ENCODE results near the gene BCAS3.
"Not testable (repeated sequence)": the region's sequence is repeated elsewhere in the genome, so short reads cannot be mapped to it uniquely, and the experiment has no call there.

Gene BCAS3

DNA sequence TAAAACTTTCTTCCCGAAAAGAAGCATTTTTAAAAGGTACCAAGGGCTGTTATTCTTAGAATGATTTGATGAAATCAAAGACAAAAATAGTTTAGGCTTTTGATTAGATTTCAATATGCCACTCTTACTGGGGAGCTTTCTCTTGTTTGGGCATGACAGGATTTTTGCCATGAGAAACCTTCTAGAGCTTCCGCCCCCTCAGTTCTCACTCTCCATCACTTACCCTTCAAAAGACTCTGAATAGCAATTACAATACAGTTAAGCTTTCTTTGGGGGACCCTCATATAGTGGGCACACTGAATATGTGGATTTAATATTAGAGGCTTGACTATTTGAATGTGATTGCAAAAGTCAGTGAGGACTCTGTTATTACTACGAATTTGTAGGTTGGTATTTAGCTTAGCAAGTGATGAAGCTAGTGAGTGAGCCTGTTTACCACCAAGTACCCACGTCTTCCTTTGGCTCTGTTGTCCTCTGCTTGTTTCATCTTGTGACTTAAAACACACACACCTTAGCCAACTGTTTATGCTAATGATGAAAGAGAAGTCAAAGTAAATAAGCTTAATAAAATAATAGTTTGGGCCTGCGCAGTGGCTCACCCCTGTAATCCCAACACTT, 563.3 kb downstream of the BCAS3 start:
- DNase-seq: no peak

DNA sequence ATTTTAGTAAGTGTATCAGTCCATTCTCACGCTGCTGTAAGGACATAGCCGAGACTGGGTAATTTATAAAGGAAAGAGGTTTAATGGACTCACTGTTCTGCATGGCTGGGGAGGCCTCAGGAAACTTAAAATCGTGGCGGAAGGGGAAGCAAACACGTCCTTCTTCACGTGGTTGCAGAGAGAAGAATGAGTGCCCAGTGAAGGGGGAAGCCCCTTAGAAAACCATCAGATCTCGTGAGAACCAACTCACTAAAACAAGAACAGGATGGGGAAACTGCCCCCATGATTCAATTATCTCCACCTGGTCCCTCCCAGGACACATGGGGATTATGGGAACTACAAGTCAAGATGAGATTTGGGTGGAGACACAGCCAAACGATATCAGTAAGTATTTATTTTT, 567.3 kb downstream of the BCAS3 start:
- not testable (repeated sequence) for DNase-seq

DNA sequence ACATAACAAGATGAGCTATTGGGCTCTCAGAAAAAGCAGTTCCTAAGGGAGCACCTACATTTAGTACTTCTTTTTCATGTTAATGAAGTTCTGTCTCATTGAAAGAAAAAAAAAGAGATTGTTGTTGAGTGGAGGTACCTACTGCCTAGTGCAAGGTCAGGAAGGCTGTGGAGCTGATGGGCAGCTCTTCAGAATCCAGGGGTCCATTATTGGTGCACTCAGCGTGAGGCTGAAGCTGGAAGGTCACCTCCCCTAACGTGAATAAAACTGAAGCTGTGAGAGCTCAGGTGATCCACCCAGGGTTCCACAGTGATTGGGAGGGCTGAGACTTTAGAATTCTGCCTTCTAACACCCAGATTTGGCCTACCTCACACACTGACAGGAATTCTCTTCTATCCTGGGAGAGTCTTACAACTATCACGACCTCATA, 568.1 kb downstream of the BCAS3 start:
- no peak for DNase-seq

DNA sequence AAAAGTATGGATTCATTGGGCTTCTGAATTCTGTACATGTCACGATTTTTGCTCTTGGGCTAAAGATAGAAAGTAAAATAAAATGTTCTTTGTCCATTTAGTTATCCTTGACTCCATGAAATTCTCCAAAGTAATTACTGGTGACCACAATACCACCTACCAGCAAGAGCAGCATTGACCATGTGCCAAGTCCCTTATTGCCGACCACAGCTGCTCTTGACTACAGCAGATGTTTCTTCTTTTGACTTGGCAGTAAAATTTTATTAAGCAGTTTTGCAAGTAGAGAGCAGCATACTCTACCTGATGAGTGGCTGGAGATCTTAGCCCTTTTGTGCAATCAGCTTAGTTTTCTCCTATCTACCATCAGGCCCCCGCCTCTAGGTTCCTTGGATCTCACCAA, 569.8 kb downstream of the BCAS3 start:
- no peak for DNase-seq

DNA sequence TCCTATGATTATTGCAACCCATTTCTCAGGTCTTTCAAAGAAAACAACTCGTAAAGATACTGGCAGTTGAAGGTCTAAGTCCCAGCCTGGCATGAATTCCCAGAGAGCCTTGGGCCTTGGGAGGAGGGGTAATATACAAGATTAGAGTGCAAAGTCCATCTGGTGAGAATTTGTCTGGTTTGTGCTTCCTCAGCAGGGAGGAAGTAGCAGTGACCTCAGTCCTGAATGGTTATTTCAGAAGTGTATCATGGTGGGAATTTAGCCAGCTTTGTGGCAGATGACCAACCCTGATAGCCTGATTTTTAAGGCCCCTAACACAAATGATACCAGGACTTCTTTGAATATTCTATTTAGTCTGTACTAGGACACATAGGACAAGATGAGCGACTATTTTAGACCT, 570.7 kb downstream of the BCAS3 start:
- DNase-seq: no peak

DNA sequence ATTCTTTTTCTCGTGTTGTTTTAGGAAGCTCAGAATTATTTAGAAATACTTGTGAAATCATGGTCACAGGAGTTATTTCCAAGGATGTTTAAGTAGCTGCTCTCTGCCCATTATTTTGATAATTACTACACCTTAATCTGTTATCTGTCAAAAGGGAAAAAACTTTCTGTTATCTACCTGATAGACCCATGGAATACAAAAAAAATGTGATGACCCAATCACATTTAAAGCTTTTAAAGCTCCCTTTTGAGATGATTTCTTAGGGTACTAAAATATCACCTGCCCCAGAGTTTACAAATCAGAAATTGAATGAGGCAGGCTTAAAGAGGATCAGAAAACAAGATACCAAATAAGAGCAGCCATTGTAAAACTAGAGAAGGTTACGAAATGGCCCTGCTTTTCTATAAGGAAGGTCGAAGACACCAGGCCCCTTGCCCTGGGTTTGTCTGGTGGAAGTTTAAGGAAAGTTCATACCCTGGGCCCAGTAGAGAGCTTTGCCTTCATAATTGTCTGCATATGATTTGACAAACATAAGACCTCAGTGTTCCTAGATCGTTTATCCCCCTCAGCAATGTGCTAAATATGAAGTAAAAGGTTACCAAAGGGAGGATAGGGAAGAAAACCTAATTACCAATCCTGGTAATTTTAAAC, 572.1 kb downstream of the BCAS3 start:
- DNase-seq: no peak

DNA sequence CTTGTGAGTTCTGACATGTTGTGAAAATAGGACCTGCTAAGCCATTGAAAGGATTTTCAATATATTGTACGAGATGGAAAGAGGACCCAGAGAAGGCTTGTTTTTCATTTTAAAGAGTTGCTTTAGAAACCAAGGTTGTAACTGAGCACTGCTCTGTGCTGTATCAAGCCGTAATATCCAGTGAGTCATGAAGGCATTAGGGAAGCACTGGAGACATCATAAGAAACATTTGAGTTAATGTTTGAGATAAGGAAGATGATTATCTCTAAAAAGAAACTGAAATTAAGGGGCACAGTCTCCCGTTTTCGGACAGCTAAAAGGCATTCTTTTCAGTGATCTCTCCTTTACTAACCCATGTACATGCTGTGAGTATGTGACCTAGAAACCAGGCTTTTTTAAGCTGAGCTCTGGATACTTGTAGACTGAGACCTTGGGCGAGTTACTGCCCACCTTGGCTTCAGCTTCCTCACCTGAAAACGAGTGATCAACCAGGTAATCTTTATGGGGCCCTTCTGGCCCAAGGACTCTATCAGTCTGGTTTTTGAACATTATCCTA, 572.8 kb downstream of the BCAS3 start:
- no peak for DNase-seq

DNA sequence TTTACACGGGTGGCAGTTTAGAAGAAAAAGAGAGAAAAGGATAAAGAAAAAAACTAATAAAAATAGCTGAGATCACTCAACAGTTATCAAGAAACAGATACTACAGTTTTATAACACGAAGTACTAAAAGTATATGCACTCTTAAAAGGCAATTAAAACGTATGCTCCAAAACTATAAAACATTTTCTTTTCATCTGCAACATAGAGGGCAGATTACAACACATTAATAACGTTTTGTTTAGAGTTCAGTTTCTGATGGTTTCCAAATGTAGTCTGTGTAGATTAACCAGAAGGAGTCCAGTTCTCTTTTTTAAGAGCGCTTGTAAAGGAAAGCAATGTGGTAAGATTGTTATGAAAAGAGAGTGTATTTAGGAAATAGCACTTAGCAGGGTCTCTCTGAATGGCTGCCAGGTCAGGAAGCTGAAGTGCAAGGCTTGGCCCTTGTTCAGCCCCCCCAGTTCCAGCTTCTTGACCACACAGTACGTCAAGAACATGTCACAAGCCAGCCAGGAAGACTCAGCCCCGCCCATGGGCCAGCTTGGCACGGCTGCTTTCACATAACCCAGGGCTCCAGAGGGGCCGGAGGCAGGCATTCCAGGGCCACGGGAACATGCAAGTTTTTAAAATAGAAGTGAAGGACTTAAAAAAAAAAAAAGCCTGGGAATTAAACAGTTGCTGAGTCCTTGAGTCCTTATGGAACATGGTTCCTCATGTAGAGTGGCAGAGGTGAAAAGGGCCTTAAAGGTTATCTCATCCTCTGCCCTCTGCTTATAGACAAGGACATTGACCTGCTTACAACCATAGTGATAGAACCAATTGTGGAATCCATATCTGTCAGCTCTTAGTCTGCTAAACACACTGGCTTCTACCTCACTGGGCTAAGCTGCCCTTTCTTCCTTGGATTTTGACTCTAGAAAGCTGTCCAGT, 574.6 kb downstream of the BCAS3 start:
- DNase-seq: peak; percentile 90

DNA sequence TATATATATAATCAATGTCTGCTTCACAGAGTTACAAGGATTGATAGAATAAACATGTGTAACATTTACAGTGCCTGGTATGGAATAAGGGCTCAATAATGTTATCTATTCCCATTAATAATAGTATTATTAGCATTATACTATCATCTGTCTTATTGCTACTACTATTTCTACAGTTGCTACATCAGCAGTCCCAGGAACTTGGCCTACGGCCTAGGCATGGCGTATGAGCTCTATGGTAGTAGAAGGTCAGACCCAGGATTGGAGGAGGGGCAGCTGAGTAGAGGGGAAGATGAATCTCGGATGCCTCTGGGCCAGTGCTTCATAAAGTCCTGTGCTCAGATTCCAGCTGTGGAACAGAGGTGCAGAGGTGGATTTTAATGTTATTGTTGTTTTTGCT, 575.7 kb downstream of the BCAS3 start:
- DNase-seq: no peak

DNA sequence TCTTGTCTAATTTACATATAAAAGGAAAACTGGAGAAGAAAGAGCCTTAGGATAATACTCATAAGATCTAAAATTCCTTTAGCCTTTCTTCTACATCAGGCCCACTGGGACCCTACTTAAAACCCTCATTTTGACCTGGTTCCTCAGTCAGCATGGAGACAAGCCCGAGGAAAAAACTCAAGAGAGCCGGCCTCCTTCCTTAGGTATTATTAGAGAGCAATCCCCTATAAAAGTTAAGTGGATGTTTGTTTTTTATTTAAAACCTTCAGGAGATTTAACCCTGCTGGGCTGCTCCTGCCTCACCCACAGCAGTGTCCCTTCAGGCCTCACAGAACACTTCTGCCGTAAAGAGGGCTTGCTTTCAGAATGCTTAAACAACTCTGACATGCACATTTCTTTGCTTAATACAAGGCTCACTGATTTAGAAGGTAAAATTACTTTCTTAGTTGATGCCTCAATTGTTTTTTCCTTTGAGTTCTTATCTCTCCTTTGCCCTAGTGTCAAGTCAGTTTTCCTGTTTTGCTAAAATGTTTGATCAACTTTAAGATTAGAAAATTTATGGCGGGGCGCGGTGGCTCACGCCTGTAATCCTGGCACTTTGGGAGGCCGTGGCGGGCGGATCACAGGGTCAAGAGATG, 576.4 kb downstream of the BCAS3 start:
- no peak for DNase-seq

DNA sequence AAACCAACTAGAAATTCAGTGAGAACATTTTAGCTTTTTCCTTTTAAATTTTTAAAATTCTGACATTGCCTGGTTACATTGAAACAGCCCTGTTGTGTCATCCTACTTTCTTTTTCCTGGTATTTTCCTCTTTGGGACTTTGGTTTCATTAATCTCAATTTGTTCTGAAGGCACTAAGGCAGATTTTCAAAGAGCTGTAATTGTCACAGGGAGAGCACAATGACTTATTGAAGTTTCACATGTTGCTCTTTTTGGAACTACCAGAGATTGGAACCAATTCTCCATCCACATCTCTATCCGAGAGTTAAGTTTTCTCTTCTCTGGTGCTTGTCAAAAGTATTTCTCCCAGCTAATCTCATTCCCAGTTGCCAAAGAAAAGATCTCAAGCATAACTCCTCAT, 577.3 kb downstream of the BCAS3 start:
- DNase-seq: no peak

DNA sequence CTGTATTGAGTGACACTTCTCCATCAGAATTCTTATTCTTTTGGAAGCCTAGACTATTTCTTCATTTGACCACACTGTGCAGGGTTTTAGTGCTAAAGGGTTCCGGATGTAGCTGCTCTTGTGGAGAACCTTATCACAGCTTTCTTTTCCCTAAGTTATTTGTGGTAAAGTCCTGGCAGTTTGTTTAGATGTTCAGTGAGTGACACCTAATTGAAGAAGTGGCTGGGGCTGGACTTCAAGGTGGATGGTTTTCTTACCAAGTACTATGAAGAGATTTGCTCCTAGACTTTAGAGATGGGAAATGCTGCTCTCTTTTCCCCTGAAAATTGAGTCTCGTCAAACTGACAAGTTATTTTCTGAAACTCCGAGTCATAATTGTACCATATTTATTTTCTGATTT, 578.0 kb downstream of the BCAS3 start:
- no peak for DNase-seq

DNA sequence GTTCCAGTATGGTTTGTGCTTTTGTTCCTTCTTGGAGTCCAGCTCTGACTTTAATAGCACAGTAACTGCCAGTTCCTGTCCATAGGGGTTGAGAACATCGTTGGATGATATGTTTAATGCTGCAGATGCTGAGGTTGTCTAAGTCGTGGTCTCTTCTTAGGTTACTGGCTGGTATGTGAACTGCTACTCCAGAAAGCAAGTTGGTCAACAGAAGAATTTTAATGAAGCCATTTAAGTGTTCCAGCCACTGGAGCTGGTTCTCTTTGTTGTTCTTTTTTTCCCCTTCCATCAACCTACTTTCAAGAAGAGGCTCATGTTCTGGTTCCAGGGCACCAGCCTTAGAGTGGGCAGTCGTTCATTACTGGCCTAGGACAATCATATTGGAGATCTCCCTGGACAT, 581.7 kb downstream of the BCAS3 start:
- no peak for DNase-seq

DNA sequence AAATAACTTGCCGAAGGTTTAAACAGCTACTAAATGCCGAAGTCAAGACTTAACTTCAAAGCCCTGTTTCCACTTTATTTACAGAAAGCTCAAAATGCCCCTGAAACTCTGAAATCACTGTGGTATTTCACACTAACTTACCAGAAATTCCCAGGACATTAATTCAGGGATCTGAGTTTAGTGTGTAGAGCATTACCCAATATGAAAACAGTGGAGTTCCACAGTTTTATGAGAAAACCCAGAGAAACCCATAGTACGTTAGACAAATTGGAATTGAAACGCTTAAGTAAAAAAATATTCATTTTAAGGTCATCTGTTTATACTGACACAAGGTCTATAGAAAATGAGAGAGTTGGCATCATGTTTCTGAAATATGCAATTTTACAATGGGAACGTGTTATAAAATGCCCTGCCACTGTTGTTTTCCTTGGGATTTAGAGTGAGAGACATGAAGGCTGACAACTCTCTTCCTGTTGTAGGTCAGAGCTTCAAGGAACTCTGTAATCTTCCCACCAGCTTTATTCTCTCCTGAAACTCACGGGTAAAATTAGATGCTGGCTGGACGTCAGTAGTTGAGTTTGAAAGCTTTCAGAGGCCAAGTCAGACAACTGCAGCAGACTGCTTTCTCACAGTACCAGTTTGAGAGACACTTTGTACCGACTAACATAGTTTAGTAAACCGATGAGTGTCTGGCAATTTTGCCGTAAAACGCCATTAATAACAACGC, 582.6 kb downstream of the BCAS3 start:
- DNase-seq: no peak

DNA sequence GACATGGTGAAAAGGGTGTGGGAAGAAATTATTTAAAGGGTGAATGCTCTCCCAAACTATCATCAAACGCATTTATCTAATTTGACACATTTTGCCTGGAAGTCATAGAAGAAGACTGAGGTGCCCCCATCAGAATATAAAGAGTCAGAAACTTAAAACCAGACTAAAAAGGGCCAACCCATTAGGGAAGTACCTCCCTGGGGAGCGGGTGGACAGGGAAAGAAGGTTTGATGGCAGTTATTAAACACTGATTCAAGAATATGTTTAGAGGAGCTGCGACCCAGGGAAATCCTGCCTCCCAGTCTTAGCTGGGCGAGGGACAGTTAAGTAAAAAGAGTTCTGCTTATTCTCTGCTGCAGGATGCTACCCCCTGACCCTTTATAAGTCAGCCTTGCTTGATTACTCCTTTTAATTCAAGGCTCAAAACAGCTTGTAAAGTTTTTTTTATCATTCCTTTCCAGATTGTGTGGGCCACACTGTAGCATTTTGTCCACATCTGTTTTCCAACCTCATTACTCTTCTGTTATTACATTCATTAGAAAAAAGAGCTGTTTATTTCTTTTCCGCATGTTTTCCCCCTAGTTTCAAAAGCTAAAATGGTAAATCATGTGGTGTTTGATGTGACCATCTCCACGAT, 583.5 kb downstream of the BCAS3 start:
- no peak for DNase-seq

DNA sequence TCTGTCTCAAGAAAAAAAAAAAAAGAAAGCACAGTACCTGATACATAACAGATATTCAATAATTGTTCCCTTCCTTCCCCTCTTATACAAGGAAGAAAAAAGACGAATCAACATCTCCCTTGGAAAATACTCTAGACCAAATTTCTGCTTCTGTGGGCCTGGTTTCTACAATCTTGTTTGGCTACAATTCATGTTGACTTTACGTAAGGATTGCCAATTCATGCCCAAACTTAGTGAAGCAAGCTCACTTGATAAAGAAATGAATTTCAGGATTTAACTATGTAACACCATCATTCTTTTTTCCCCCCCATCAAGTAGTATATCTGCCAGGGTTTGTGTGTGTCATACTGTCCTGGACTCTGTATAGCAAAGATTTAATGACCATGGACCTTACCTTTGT, 587.7 kb downstream of the BCAS3 start:
- DNase-seq: no peak

DNA sequence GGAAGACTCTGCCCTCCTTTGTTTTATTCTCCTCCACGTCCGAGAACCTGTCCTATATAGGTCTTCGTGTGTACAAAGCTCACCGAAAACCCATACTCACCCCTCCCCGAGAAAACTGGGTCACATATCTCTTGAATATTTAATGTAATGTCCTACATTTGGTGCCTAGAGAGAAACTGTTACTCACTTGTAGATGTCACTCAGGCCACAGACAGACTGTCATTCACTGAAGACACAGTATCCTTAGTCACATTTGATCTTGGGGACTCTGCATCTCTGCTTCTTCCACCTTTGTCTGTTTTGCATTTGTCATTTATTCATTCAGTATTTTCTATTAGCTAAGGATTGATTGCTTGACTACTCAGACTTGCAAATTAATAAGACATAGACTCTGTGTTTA, 590.2 kb downstream of the BCAS3 start:
- DNase-seq: no peak

DNA sequence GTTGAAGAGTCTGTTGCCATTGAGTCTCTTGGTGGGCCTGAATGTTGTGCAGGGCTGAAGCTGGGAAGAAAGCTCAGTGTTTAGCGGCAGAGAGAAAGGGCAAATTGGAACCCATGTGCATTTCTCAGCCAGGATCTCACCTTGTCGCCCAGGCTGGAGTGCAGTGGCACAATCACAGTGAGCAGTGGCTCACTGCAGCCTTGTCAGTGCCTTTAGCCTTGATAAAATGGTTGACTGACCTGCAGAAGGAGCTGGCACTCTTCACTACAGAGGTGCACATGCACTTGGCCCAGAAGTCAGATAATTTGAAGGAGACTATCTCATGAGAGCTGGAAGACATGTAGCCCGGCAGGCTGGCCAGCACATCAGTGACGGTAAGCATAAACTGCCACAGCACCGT, 597.7 kb downstream of the BCAS3 start:
- no peak for DNase-seq

DNA sequence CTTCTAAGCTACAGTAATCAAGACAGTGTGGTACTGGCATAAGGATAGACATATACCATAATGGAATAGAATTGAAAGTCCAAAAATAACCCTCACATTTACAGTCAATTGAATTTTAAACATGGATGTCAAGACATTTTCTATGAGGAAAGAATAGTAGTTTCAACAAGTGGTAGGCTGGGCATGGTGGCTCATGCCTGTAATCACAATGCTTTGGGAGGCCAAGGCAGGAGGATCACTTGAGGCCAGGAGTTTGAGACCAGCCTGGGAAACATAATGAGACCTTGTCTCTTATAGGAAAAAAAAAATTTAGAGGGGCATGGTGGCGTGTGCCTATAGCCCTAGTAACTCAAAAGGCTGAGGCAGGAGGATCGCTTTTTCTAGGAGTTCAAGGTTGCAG, 599.2 kb downstream of the BCAS3 start:
- no peak for DNase-seq

DNA sequence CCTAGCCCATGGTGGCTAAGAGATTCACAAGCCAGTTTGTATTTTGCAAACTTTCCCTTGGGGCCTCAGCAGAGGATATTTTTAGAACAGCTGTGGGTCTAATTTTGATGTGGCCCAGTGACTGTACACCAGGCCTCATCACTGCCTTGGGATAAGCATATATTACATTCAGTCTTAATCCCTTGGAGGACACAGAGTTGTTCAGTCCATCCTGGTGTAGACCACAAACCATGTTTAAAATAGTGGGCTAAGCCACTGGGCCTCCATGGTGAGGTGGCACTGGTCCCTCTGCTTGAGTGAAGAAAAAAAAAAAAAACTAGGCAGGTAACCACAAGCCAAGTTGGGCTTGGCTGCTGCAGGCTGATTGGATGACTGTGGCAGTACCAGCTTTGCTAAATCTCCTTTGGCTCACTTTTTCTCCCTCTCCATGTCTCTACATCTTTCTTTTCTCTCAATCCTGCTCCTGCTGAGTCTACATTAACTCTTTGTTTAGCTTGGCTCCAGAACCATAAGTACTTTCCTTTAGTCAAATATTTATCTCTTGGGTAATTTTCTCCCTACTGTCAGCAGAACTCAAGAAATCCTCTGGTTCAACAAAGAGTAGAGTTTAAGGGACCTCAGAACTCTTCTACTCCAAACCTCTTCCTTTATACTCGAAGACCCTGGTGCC, 602.0 kb downstream of the BCAS3 start:
- no peak for DNase-seq

DNA sequence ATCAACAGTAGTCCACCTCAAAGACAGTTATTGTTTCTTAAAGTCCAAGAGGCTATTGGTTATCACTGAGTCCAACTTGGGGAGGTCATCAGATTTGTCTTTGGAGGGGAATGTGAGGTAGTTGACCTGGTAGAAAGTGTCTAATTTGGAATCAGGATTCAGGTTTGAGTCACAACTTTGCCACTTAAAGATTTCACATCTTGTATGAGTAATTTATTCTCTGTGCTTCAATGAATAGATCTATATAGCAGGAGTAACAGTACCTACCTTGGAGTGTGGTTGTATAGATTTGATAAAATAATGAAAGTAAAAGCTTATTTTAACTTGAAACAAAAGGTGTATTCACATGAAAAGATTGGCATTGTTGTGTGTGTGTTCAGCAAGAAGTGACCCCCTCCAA, 602.7 kb downstream of the BCAS3 start:
- DNase-seq: no peak
